H1 (cell line): ENCODE results near the gene TNKS2. TPM values are rescaled to one million over a fixed set of nuclear protein-coding genes. Genes with fewer than 3 reads are reported as not detected.

Source experiments
- CTCF ChIA-PET: fragments of 300-600 bp; sonication (Branson Sonifier 250); formaldehyde crosslinking; loops from one replicate; lab custom pipeline; 2021; ENCODE audit not compliant: partially characterized antibody; lab: Charles Lee
- POLR2A ChIA-PET: fragments of 300-600 bp; sonication (Branson Sonifier 250); formaldehyde crosslinking; loops from one replicate; lab custom pipeline; 2021; ENCODE audit warnings: inconsistent platforms; ENCODE audit not compliant: partially characterized antibody; lab: Charles Lee
- DNase-seq, 2 experiments: peaks; one replicate each; pipeline versions ENCODE4 v3.0.0 to v3.0.0-alpha.2; 2010 to 2022; ENCODE audit warnings: low spot score in 2 of 2, low read depth in 1 of 2, mixed read lengths in 1 of 2
- FAIRE-seq: peaks from 2 replicates; lab custom pipeline; 2011; peaks lifted over from hg19 to GRCh38; lab: Jason Lieb, UNC
- H2AFZ ChIP-seq: 2 replicates; pipeline ENCODE4 v1.8.1; 2012; ENCODE audit warnings: low read length, inconsistent platforms
- H2AK5ac ChIP-seq: 2 replicates; pipeline ENCODE4 v1.6.1; 2013; ENCODE audit warnings: low read depth, low read length
- H2BK120ac ChIP-seq: replicated peaks from 2 replicates; pipeline ENCODE3; 2013; ENCODE audit warnings: low read depth, low read length, inconsistent platforms
- H2BK12ac ChIP-seq: 2 replicates; pipeline ENCODE4 v1.6.1; 2013; ENCODE audit warnings: low read depth, low read length
- H2BK15ac ChIP-seq: 2 replicates; pipeline ENCODE4 v1.6.1; 2013; ENCODE audit warnings: low read length
- H2BK20ac ChIP-seq: 2 replicates; pipeline ENCODE4 v1.6.1; 2013; ENCODE audit warnings: low read length
- H2BK5ac ChIP-seq: 2 replicates; pipeline ENCODE4 v1.6.1; 2013; ENCODE audit warnings: low read depth, low read length
- H3K14ac ChIP-seq: 2 replicates; pipeline ENCODE4 v1.6.1; 2013; ENCODE audit warnings: inconsistent platforms; ENCODE audit not compliant: insufficient read length
- H3K18ac ChIP-seq: 2 replicates; pipeline ENCODE4 v1.6.1; 2013; ENCODE audit warnings: low read length; ENCODE audit errors: extremely low read depth
- H3K23ac ChIP-seq: 2 replicates; pipeline ENCODE4 v1.6.1; 2013; ENCODE audit warnings: inconsistent platforms; ENCODE audit not compliant: insufficient read length
- H3K23me2 ChIP-seq: 2 replicates; pipeline ENCODE4 v1.6.1; 2013; ENCODE audit warnings: low read depth, low read length
- H3K27ac ChIP-seq: 2 replicates; pipeline ENCODE4 v1.6.1; 2011; ENCODE audit warnings: low read depth, low read length, inconsistent platforms
- H3K27me3 ChIP-seq, 4 experiments: replicated peaks in 1 of 4; 1 replicate in 1 of 4; 2 replicates in 3 of 4; pipeline versions ENCODE4 v1.6.1 to v1.8.1; 2011 to 2013; ENCODE audit warnings: low read length in 3 of 4, mild to moderate bottlenecking in 3 of 4, inconsistent platforms in 2 of 4, mixed read lengths in 2 of 4, moderate library complexity in 1 of 4; ENCODE audit not compliant: control insufficient read depth in 3 of 4, insufficient read depth in 3 of 4; ENCODE audit errors: extremely low read depth in 1 of 4
- H3K36me3 ChIP-seq, 4 experiments: 2 replicates each; pipeline versions ENCODE4 v1.6.1 to v1.8.1; 2011 to 2013; ENCODE audit warnings: mild to moderate bottlenecking in 4 of 4, low read length in 3 of 4, moderate library complexity in 2 of 4, control low read depth in 1 of 4, inconsistent platforms in 1 of 4; ENCODE audit not compliant: insufficient read depth in 4 of 4, control insufficient read depth in 2 of 4
- H3K4ac ChIP-seq: replicated peaks from 2 replicates; pipeline ENCODE3; 2013; ENCODE audit warnings: low read length, low read depth, mixed read lengths, inconsistent platforms; ENCODE audit not compliant: insufficient read length
- H3K4me1 ChIP-seq, 4 experiments: replicated peaks in 1 of 4; 1 replicate in 1 of 4; 2 replicates in 3 of 4; pipeline versions ENCODE4 v1.6.1 to v1.8.1; 2011 to 2013; ENCODE audit warnings: low read length in 3 of 4, inconsistent platforms in 2 of 4, mixed read lengths in 1 of 4; ENCODE audit not compliant: insufficient read depth in 4 of 4, control insufficient read depth in 3 of 4
- H3K4me2 ChIP-seq, 2 experiments: 2 replicates each; pipeline versions ENCODE4 v1.6.1 to v1.8.1; 2011 to 2013; ENCODE audit warnings: low read depth in 2 of 2, low read length in 2 of 2, control low read depth in 1 of 2, inconsistent platforms in 1 of 2, mild to moderate bottlenecking in 1 of 2; ENCODE audit not compliant: insufficient read depth in 1 of 2
- H3K4me3 ChIP-seq, 4 experiments: fragments of 200-600, 300-600 bp in 1 of 4; sonication (generic), shearing (Covaris generic), sonication (Bioruptor Twin) in 1 of 4; 2 replicates each; pipeline versions ENCODE4 v1.5.1 to v1.8.1; 2011 to 2016; ENCODE audit warnings: low read length in 4 of 4, low read depth in 3 of 4, control low read depth in 2 of 4, inconsistent platforms in 2 of 4, mild to moderate bottlenecking in 2 of 4, mixed read lengths in 1 of 4, moderate library complexity in 1 of 4; ENCODE audit not compliant: insufficient read depth in 2 of 4; ENCODE audit errors: extremely low read depth in 1 of 4
- H3K56ac ChIP-seq: replicated peaks from 2 replicates; pipeline ENCODE3; 2013; ENCODE audit warnings: low read depth, mild to moderate bottlenecking, mixed read lengths, low read length, inconsistent platforms; ENCODE audit not compliant: insufficient read length
- H3K79me1 ChIP-seq: 2 replicates; pipeline ENCODE4 v1.6.1; 2013; ENCODE audit warnings: low read depth, low read length, control low read depth
- H3K79me2 ChIP-seq, 2 experiments: 2 replicates each; pipeline versions ENCODE4 v1.6.1 to v1.8.1; 2012 to 2013; ENCODE audit warnings: low read length in 2 of 2, mild to moderate bottlenecking in 2 of 2, inconsistent platforms in 1 of 2; ENCODE audit not compliant: insufficient read depth in 2 of 2, control insufficient read depth in 1 of 2
- H3K9ac ChIP-seq, 4 experiments: replicated peaks in 1 of 4; 1 replicate in 1 of 4; 2 replicates in 3 of 4; pipeline versions ENCODE4 v1.6.1 to v1.8.1; 2011 to 2013; ENCODE audit warnings: low read depth in 3 of 4, low read length in 3 of 4, control low read depth in 2 of 4, mild to moderate bottlenecking in 2 of 4, moderate library complexity in 2 of 4, inconsistent platforms in 1 of 4; ENCODE audit errors: extremely low read depth in 1 of 4
- H3K9me3 ChIP-seq, 2 experiments: 2 replicates each; pipeline versions ENCODE4 v1.6.1 to v1.8.1; 2012 to 2013; ENCODE audit warnings: mild to moderate bottlenecking in 2 of 2, moderate library complexity in 2 of 2, control low read depth in 1 of 2, inconsistent platforms in 1 of 2, low read depth in 1 of 2, low read length in 1 of 2, mixed read lengths in 1 of 2; ENCODE audit not compliant: insufficient read depth in 2 of 2
- H4K20me1 ChIP-seq, 2 experiments: replicated peaks in 1 of 2; 2 replicates each; pipeline versions ENCODE3 to v1.8.1; 2011 to 2013; ENCODE audit warnings: inconsistent platforms in 2 of 2, low read length in 2 of 2, mild to moderate bottlenecking in 1 of 2; ENCODE audit not compliant: insufficient read depth in 2 of 2, control insufficient read depth in 1 of 2
- H4K5ac ChIP-seq: 2 replicates; pipeline ENCODE4 v1.6.1; 2013; ENCODE audit warnings: low read length, low read depth, mixed read lengths, inconsistent platforms; ENCODE audit not compliant: insufficient read length
- H4K8ac ChIP-seq: 2 replicates; pipeline ENCODE4 v1.8.0; 2013; ENCODE audit warnings: mild to moderate bottlenecking, moderate library complexity, low read length, inconsistent platforms; ENCODE audit not compliant: insufficient read depth; ENCODE audit errors: extremely low read depth
- H4K91ac ChIP-seq: replicated peaks from 2 replicates; pipeline ENCODE3; 2013; ENCODE audit warnings: low read length, mixed read lengths, inconsistent platforms; ENCODE audit not compliant: insufficient read length
- BRCA1 ChIP-seq: IDR thresholded peaks from 2 replicates; pipeline ENCODE4 v1.6.1; 2012; ENCODE audit warnings: low read depth, low read length, improper control_type of control experiment
- CEBPB ChIP-seq: IDR thresholded peaks from 2 replicates; pipeline ENCODE4 v1.6.1; 2012; ENCODE audit warnings: low read depth, low read length
- EGR1 ChIP-seq: IDR thresholded peaks from 2 replicates; pipeline ENCODE4 v1.6.1; 2011; ENCODE audit warnings: low read depth, low read length, borderline replicate concordance
- GTF2F1 ChIP-seq: IDR thresholded peaks from 2 replicates; pipeline ENCODE4 v1.6.1; 2012; ENCODE audit warnings: low read depth, low read length, improper control_type of control experiment, borderline replicate concordance
- JUND ChIP-seq: IDR thresholded peaks from 2 replicates; pipeline ENCODE4 v1.6.1; 2011; ENCODE audit warnings: mild to moderate bottlenecking, improper control_type of control experiment, low read length
- POLR2AphosphoS5 ChIP-seq: IDR thresholded peaks from 2 replicates; pipeline ENCODE4 v1.6.1; 2011; ENCODE audit warnings: low read depth, low read length
- RFX5 ChIP-seq: IDR thresholded peaks from 2 replicates; pipeline ENCODE4 v1.6.1; 2011; ENCODE audit warnings: low read depth, low read length, improper control_type of control experiment, borderline replicate concordance
- SIN3A ChIP-seq, 2 experiments: IDR thresholded peaks in 1 of 2; conservative IDR thresholded peaks in 1 of 2; 2 replicates each; pipeline ENCODE4 v1.6.1; 2011 to 2012; ENCODE audit warnings: low read length in 2 of 2, improper control_type of control experiment in 1 of 2, low read depth in 1 of 2, mild to moderate bottlenecking in 1 of 2
- SIRT6 ChIP-seq: IDR thresholded peaks from one replicate; pipeline ENCODE4 v1.7.1; 2012; ENCODE audit warnings: low read length, inconsistent platforms
- SIX5 ChIP-seq: IDR thresholded peaks from 2 replicates; pipeline ENCODE4 v1.6.1; 2011; ENCODE audit warnings: mild to moderate bottlenecking, low read depth, low read length
- SP2 ChIP-seq: IDR thresholded peaks from 2 replicates; pipeline ENCODE4 v1.6.1; 2012; ENCODE audit warnings: mild to moderate bottlenecking, low read length, inconsistent platforms
- ZNF274 ChIP-seq: IDR thresholded peaks from 2 replicates; pipeline ENCODE4 v1.7.0; 2012; ENCODE audit warnings: low read length, borderline replicate concordance; ENCODE audit errors: extremely low read depth
- WGBS, 2 experiments: shearing (Covaris generic) in 1 of 2; methylation state at CpG; one replicate each; pipeline versions ENCODE4 v1.1.6 to v1.1.7; 2013 to 2015; ENCODE audit warnings: low lambda C conversion rate in 2 of 2, mixed read lengths in 2 of 2, inconsistent platforms in 1 of 2, low coverage in 1 of 2, missing lambda C conversion rate in 1 of 2; ENCODE audit not compliant: insufficient replicate concordance in 2 of 2, insufficient coverage in 1 of 2, insufficient read length in 1 of 2; ENCODE audit errors: extremely low coverage in 1 of 2, missing lambda C conversion rate in 1 of 2; 5-methylcytosine and 5-hydroxymethylcytosine counted together
- polyA plus RNA-seq, 7 experiments: library from polyadenylated mRNA; depleted of rRNA in 3 of 7; stranded (reverse) in 5 of 7; unstranded in 2 of 7; fragments of >200 nt in 5 of 7; fragments of 200-250 nt in 2 of 7; gene quantifications; 1 replicate in 5 of 7; 2 replicates in 1 of 7; 4 replicates in 1 of 7; pipeline versions ENCODE4 v1.2.1 to v1.2.3, GENCODE V29; 2011 to 2013; ENCODE audit warnings: missing spikeins in 2 of 7, mixed read lengths in 2 of 7
- total RNA-seq: library from RNA; stranded (reverse); fragmentation: NEBNext Ultra II Directional; extraction: Animal tissue kit (Norgen Biotek cat#: 25700); gene quantifications from 2 replicates; pipeline ENCODE4 v1.2.1, GENCODE V29; 2021
- TF ChIP-seq, protein P1 (sequence below): IDR thresholded peaks from 2 replicates; pipeline ENCODE4 v1.6.1; 2012; ENCODE audit warnings: inconsistent platforms

The TNKS2 gene
- total and polyA plus RNA-seq, 2 of the 8 experiments (the other 6 are each of a cell fraction or from before 2014, with no cell fraction given) = 23.3 to 73.6 TPM

DNA sequence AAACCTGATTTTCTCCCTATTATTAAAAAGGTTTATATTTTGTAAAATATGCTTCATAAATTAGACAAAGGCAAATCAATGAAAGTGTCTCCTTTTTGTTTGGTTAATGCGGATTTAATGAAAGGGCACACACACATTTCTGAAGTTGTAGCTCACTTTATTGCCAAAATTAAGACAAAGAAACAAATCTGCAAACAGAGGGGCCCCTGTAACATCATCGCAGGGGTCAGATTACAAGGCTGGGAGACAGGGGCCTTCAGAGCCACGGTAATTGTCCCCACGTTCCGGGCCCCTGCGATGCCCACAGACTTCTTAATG lies 88.7 kb downstream of the TNKS2 start:
- peak overlapping the region; percentile 64 to 75 for H3K4me2 ChIP-seq
- POLR2A ChIA-PET = interaction anchor here (0.9 to 3.3 kb wide), 17 partner anchors 10 to 91 kb away, joined by 3 to 26 read pairs (median 5); partner anchors contain the start of genes BTAF1, FGFBP3 and TNKS2
- TF ChIP-seq SIN3A (conservative IDR thresholded peaks at IDR 0.05 in 1 of 2, IDR thresholded peaks at IDR 0.05 in 1 of 2; ENCODE audit: low read depth in 1 of 2, low read length in 2 of 2) = no peak
- TF ChIP-seq SP2 = no peak
- TF ChIP-seq EGR1 = no peak
- no peak for TF ChIP-seq POLR2AphosphoS5
- no peak for TF ChIP-seq BRCA1
- no peak for TF ChIP-seq RFX5
- no peak for TF ChIP-seq SIRT6
- TF ChIP-seq GTF2F1 = no peak
- TF ChIP-seq, protein P1, sequence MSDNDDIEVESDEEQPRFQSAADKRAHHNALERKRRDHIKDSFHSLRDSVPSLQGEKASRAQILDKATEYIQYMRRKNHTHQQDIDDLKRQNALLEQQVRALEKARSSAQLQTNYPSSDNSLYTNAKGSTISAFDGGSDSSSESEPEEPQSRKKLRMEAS = no peak
- peak; percentile 30; the same call in 1 of the 2 replicates for TF ChIP-seq JUND
- TF ChIP-seq CEBPB = no peak
- peak; percentile 4; the same call in 1 of the 2 replicates for TF ChIP-seq SIX5
- no peak for TF ChIP-seq ZNF274

More for the DNA sequence above, 88.7 kb downstream of the TNKS2 start:
- no peak overlapping the region for H2BK15ac ChIP-seq
- no peak overlapping the region for H2BK120ac ChIP-seq
- no peak overlapping the region for H4K91ac ChIP-seq
- peak overlapping the region in 3 of 4 experiments; percentile 16 to 48 (median 33); a peak in 4 of 8 replicates for H3K4me3 ChIP-seq
- H3K23ac ChIP-seq = no peak overlapping the region
- H3K18ac ChIP-seq = peak overlapping the region; percentile 7; the same call in 1 of the 2 replicates
- H2AFZ ChIP-seq = no peak overlapping the region
- DNase-seq = no peak
- H2BK5ac ChIP-seq = no peak overlapping the region; the same call in 1 of the 2 replicates
- H3K23me2 ChIP-seq = no peaks in the 10 kb centered on the region
- no peak overlapping the region for H2BK12ac ChIP-seq
- peak overlapping the region in 2 of 4 experiments; percentile 4 to 47; a peak in 2 of 7 replicates for H3K9ac ChIP-seq
- H4K5ac ChIP-seq = peak overlapping the region; percentile 99
- H3K14ac ChIP-seq = no peak overlapping the region
- no peaks in the 10 kb centered on the region for H4K20me1 ChIP-seq
- WGBS, 2 experiments = 4% methylated on average over 6 of the region's 6 CpGs; no CpG with 5 or more reads in 1 of the 2 experiments
- H3K4me1 ChIP-seq = peaks cover 11 to 31% (median 23%) of the 10 kb centered on the region in 4 experiments
- no peaks in the 10 kb centered on the region for H3K27me3 ChIP-seq
- no peak overlapping the region for H4K8ac ChIP-seq
- no peaks in the 10 kb centered on the region for H3K36me3 ChIP-seq
- H3K27ac ChIP-seq = peak overlapping the region; percentile 56; the same call in 1 of the 2 replicates
- H3K56ac ChIP-seq = no peak overlapping the region
- H3K79me1 ChIP-seq = no peaks in the 10 kb centered on the region
- no peak overlapping the region for H2AK5ac ChIP-seq
- H3K4ac ChIP-seq = no peak overlapping the region
- no peak overlapping the region for H2BK20ac ChIP-seq
- no peaks in the 10 kb centered on the region for H3K9me3 ChIP-seq
- H3K79me2 ChIP-seq = no peaks in the 10 kb centered on the region
- CTCF ChIA-PET = interaction anchor here (0.6 to 2.2 kb wide), 6 partner anchors 12 to 687 kb away, joined by 3 to 7 read pairs (median 4); partner anchors contain the start of genes FGFBP3 and IDE
- peak; percentile 36 for FAIRE-seq
